Activated gamma-delta T cell treated with Interleukin-2 at 50 U/mL for 16 hours (primary cell): ENCODE results near the gene RAB13.

Experiments used
- DNase-seq: peaks from one replicate; pipeline ENCODE4 v3.0.0-alpha.2; 2020

RAB13 gene

GRCh38 chr1:153977250-153978240 lies 8.6 kb downstream of the RAB13 start, which contains the start of gene JTB:
TSS of gene JTB (minus strand) at chr1:153977674. CDS start at chr1:153977252, 422 bp downstream.
- DNase-seq: peak; percentile 78

- DNase-seq: no peak
Observed at GRCh38 chr1:153976819-153977249, 9.3 kb downstream of the RAB13 start.

- DNase-seq: no peak
Observed at GRCh38 chr1:153973525-153973924, 12.6 kb downstream of the RAB13 start.

GRCh38 chr1:153973071-153973470 lies 13.1 kb downstream of the RAB13 start:
- no peak for DNase-seq

- no peak for DNase-seq
Observed at GRCh38 chr1:153970346-153970745, 15.8 kb downstream of the RAB13 start.

- no peak for DNase-seq
Observed at GRCh38 chr1:153968972-153969371, 17.2 kb downstream of the RAB13 start.

GRCh38 chr1:153968408-153968807 lies 17.7 kb downstream of the RAB13 start:
- DNase-seq: no peak

- no peak for DNase-seq
Observed at GRCh38 chr1:153968000-153968363, 18.2 kb downstream of the RAB13 start.

- DNase-seq: peak; percentile 84
Observed at GRCh38 chr1:153967107-153967999, 18.8 kb downstream of the RAB13 start, which contains the start of gene CREB3L4. TSS of gene CREB3L4 (plus strand) at chr1:153967902. CDS start at chr1:153968526, 624 bp downstream.

GRCh38 chr1:153963850-153964331 lies 22.2 kb downstream of the RAB13 start:
- no peak for DNase-seq

GRCh38 chr1:153963030-153963849 lies 22.9 kb downstream of the RAB13 start, which contains the start of gene SLC39A1:
TSS of gene SLC39A1 (minus strand) at chr1:153963537. CDS start at chr1:153962715, 822 bp downstream.
- DNase-seq: peak; percentile 92

- DNase-seq: no peak
Observed at GRCh38 chr1:153962088-153963029, 23.8 kb downstream of the RAB13 start.

- no peak for DNase-seq
Observed at GRCh38 chr1:153961421-153961820, 24.7 kb downstream of the RAB13 start.

GRCh38 chr1:153960206-153960605 lies 25.9 kb downstream of the RAB13 start:
- no peak for DNase-seq

GRCh38 chr1:153959454-153959853 lies 26.7 kb downstream of the RAB13 start:
- DNase-seq: no peak

GRCh38 chr1:153958961-153959260 lies 27.2 kb downstream of the RAB13 start:
- no peak for DNase-seq

- DNase-seq: peak; percentile 97
Observed at GRCh38 chr1:153958111-153958960, 27.8 kb downstream of the RAB13 start, which contains the start of gene CRTC2. TSS of gene CRTC2 (minus strand) at chr1:153958612. CDS start at chr1:153958497, 115 bp downstream.

GRCh38 chr1:153957744-153958110 lies 28.4 kb downstream of the RAB13 start:
- DNase-seq: peak; percentile 46

GRCh38 chr1:153956997-153957715 lies 29.0 kb downstream of the RAB13 start:
- DNase-seq: no peak
